ENCODE measurements around the gene SLC26A1. TPM values are rescaled to one million over a fixed set of nuclear protein-coding genes. Genes with fewer than 3 reads are reported as not detected.

Gene SLC26A1
- total RNA-seq, 4 donors from 2014 or later = 1.7 to 4.1 (median 2.8) TPM

DNA sequence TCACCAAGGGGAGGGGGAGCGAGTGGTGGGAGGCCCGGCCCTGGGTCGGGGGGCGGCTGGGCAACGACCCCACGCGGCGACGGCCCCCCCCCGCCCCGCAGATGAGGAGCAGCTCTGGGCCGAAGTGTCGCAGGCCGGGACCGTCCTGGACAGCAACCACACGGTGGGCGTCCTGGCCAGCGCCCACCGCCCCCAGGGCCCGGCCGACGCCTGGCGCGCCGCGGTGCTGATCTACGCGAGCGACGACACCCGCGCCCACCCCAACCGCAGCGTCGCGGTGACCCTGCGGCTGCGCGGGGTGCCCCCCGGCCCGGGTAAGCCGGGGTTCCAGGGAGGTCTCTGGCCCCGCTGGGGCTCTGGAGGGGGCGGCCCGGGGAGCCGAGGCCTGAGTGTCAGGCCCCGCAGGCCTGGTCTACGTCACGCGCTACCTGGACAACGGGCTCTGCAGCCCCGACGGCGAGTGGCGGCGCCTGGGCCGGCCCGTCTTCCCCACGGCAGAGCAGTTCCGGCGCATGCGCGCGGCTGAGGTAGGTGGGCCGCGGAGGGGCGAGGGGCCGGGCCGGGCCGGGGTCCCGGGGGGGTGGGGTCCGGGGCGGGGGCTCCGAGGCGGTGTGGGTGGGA lies 9.5 kb upstream of the SLC26A1 start:
- in situ Hi-C loops (cut with MboI; ENCODE audit: low pct_ligation_motif_present in 1 of 4, low pct_unique_long_range_greater_than_20kb in 1 of 4, low sequenced_read_pairs in 3 of 4) = no loop called here
- Histone ChIP-seq H3K9me3 (no peaks in the 10 kb centered on the region), H3K4me1 (peaks cover under 1 to 20% (median 15%) of the 10 kb centered on the region in 4 donors), H3K36me3 (no peaks in the 10 kb centered on the region), H3K27me3 (peaks cover 93% of the 10 kb centered on the region), H3K27ac (no peak overlapping the region), H3K4me3 (peak overlapping the region in 2 of 4 donors; percentile 1)
- WGBS, 2 donors (ENCODE audit: low coverage in 1 of 2) = 2% methylated on average over 10 of the region's 75 CpGs; no CpG with 5 or more reads in 1 of the 2 donors
- DNase-seq = no peak
- intact Hi-C loops (cut with DNase I; ENCODE audit: low total_unique reads) = no loop called here
- TF ChIP-seq POLR2AphosphoS5 (IDR thresholded peaks at IDR 0.05) (no peak), CTCF (IDR thresholded peaks at IDR 0.05) (no peak), POLR2A (IDR thresholded peaks at IDR 0.05) (no peak), EP300 (IDR thresholded peaks at IDR 0.05; ENCODE audit: low read depth) (no peak)

DNA sequence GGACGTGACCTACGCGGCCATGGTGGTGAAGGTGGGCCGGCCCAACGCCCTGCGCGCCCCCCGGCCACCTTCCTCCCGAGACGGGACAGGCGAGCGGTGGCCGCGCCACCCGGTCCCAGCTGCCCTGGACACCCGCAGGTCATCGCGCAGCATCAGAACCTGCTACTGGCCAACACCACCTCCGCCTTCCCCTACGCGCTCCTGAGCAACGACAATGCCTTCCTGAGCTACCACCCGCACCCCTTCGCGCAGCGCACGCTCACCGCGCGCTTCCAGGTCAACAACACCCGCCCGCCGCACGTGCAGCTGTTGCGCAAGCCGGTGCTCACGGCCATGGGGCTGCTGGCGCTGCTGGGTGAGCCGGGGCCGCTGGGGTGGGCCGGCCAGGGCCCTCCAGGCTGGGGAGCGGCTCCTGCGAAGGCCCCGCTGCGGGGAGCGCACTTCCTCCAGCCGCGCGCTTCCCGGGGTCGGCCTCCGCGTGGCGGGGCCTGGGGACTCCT lies 9.0 kb upstream of the SLC26A1 start:
- in situ Hi-C loops (cut with MboI; ENCODE audit: low pct_ligation_motif_present in 1 of 4, low pct_unique_long_range_greater_than_20kb in 1 of 4, low sequenced_read_pairs in 3 of 4) (no loop called here), intact Hi-C loops (cut with DNase I; ENCODE audit: low total_unique reads) (no loop called here)
- TF ChIP-seq CTCF (IDR thresholded peaks at IDR 0.05) (no peak), POLR2A (IDR thresholded peaks at IDR 0.05) (no peak), POLR2AphosphoS5 (IDR thresholded peaks at IDR 0.05) (peak in 1 of 3 donors; percentile 35)
- peak; percentile 51 for DNase-seq
- no peaks in the 10 kb centered on the region for H3K9me3 ChIP-seq
- peaks cover 3 to 26% (median 20%) of the 10 kb centered on the region in 4 donors for H3K4me1 ChIP-seq
- WGBS, 2 donors (ENCODE audit: low coverage in 1 of 2) = 6% methylated on average over 43 of the region's 54 CpGs; no CpG with 5 or more reads in 1 of the 2 donors
- no peak overlapping the region for H3K27ac ChIP-seq
- H3K27me3 ChIP-seq = peaks cover 96% of the 10 kb centered on the region
- no peaks in the 10 kb centered on the region for H3K36me3 ChIP-seq
- peak overlapping the region in 2 of 4 donors; percentile 1 for H3K4me3 ChIP-seq

GRCh38 chr4:1001561-1002130 lies 8.4 kb upstream of the SLC26A1 start:
- Histone ChIP-seq H3K4me1 (peaks cover 3 to 31% (median 25%) of the 10 kb centered on the region in 4 donors), H3K4me3 (no peak overlapping the region), H3K27me3 (peaks cover 96% of the 10 kb centered on the region), H3K36me3 (no peaks in the 10 kb centered on the region), H3K27ac (no peak overlapping the region), H3K9me3 (no peaks in the 10 kb centered on the region)
- intact Hi-C loops (cut with DNase I; ENCODE audit: low total_unique reads) = no loop called here
- 41 to 100% methylated on average over 1 to 46 of the region's 48 CpGs for WGBS, 2 donors (ENCODE audit: low coverage in 1 of 2)
- TF ChIP-seq POLR2A (IDR thresholded peaks at IDR 0.05) = no peak
- no peak for TF ChIP-seq POLR2AphosphoS5 (IDR thresholded peaks at IDR 0.05)
- TF ChIP-seq CTCF (IDR thresholded peaks at IDR 0.05) = no peak
- TF ChIP-seq EP300 (IDR thresholded peaks at IDR 0.05; ENCODE audit: low read depth) = no peak
- in situ Hi-C loops (cut with MboI; ENCODE audit: low pct_ligation_motif_present in 1 of 4, low pct_unique_long_range_greater_than_20kb in 1 of 4, low sequenced_read_pairs in 3 of 4) = no loop called here
- no peak for DNase-seq

DNA sequence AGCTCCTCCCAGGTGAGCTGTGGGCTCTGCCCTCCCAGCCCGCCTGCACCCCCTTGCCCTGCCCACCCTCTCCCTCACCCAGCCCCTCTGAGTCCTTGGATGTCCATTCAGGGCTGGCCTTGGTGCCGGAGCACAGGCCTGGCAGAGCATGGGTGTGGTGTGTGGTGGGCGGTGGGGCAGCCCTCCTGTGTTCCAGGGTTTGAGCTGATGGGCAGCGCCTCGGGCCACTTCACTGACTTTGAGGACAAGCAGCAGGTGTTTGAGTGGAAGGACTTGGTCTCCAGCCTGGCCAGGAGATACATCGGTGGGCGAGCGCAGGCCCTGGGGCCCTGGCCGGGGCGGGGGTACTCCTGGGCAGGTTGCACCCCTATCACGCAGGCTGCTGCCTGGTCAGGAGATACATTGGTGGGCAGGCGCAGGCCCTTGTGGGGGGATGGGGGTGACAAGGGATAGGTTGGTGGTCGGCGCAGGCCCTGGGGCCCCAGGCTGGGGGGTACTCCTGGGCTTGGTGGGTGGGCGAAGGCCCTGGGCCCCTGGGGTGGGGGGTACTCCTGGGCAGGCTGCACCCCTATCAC lies 7.6 kb upstream of the SLC26A1 start:
- Histone ChIP-seq H3K27me3 (peaks cover 94% of the 10 kb centered on the region), H3K4me1 (peaks cover 3 to 36% (median 26%) of the 10 kb centered on the region in 4 donors), H3K4me3 (no peak overlapping the region), H3K9me3 (no peaks in the 10 kb centered on the region), H3K36me3 (no peaks in the 10 kb centered on the region), H3K27ac (no peak overlapping the region)
- in situ Hi-C loops (cut with MboI; ENCODE audit: low pct_ligation_motif_present in 1 of 4, low pct_unique_long_range_greater_than_20kb in 1 of 4, low sequenced_read_pairs in 3 of 4) = no loop called here
- DNase-seq = no peak
- TF ChIP-seq CTCF (IDR thresholded peaks at IDR 0.05) (no peak), POLR2A (IDR thresholded peaks at IDR 0.05) (no peak), EP300 (IDR thresholded peaks at IDR 0.05; ENCODE audit: low read depth) (no peak), POLR2AphosphoS5 (IDR thresholded peaks at IDR 0.05) (no peak)
- intact Hi-C loops (cut with DNase I; ENCODE audit: low total_unique reads) = no loop called here
- WGBS, 2 donors (ENCODE audit: low coverage in 1 of 2) = 81% methylated on average over 15 of the region's 15 CpGs; no CpG with 5 or more reads in 1 of the 2 donors

All from transverse colon (tissue), 4 donors.